SK-N-SH (cell line): ENCODE results near the gene MED14. TPM values are rescaled to one million over a fixed set of nuclear protein-coding genes. Genes with fewer than 3 reads are reported as not detected.

Experiments
- CTCF ChIA-PET: fragments of 300-600, 350-600 bp; formaldehyde crosslinking; extraction: SDS; loops from one replicate; lab custom pipeline; 2021; lab: Yijun Ruan, JAX
- POLR2A ChIA-PET: fragments of 350-600 bp; sonication (Branson Sonifier 250); formaldehyde crosslinking; extraction: SDS; loops from one replicate; lab custom pipeline; 2020; ENCODE audit warnings: antibody characterized with exemption, inconsistent platforms; lab: Yijun Ruan, JAX
- DNase-seq: peaks from one replicate; pipeline ENCODE4 v3.0.0; 2012
- H2AFZ ChIP-seq: fragments of 200-600 bp; sonication (generic); 2 replicates; pipeline ENCODE4 v1.8.1; 2016; ENCODE audit warnings: antibody characterized with exemption, mild to moderate bottlenecking, low read depth
- H3F3A ChIP-seq: fragments of 200-600 bp; sonication (generic); replicated peaks from 2 replicates; pipeline ENCODE3; 2016; ENCODE audit warnings: antibody characterized with exemption, mild to moderate bottlenecking; ENCODE audit not compliant: insufficient read depth
- H3K27ac ChIP-seq, 2 experiments: fragments of 200-500 bp in 1 of 2; fragments of 200-600 bp in 1 of 2; sonication (Bioruptor generic) in 1 of 2; sonication (generic), shearing (Covaris generic) in 1 of 2; 2 replicates each; pipeline versions ENCODE4 v1.5.1 to v1.6.1; 2014 to 2016; ENCODE audit warnings: low read depth in 2 of 2, inconsistent platforms in 1 of 2, low read length in 1 of 2, mild to moderate bottlenecking in 1 of 2, mixed read lengths in 1 of 2
- H3K27me3 ChIP-seq: fragments of 200-600 bp; sonication (generic), shearing (Covaris generic); 2 replicates; pipeline ENCODE4 v1.6.1; 2016; ENCODE audit warnings: mixed run types; ENCODE audit not compliant: insufficient read depth
- H3K36me3 ChIP-seq, 2 experiments: fragments of 200-500 bp in 1 of 2; fragments of 200-600 bp in 1 of 2; sonication (Bioruptor generic) in 1 of 2; sonication (generic) in 1 of 2; replicated peaks in 1 of 2; 2 replicates each; pipeline versions ENCODE3 to v1.5.1; 2014 to 2016; ENCODE audit warnings: low read length in 1 of 2, mild to moderate bottlenecking in 1 of 2; ENCODE audit not compliant: insufficient read depth in 2 of 2, control insufficient read depth in 1 of 2
- H3K4me1 ChIP-seq, 2 experiments: fragments of 200-500 bp in 1 of 2; fragments of 200-600 bp in 1 of 2; sonication (Bioruptor generic) in 1 of 2; sonication (generic), shearing (Covaris generic) in 1 of 2; 2 replicates each; pipeline versions ENCODE4 v1.5.1 to v1.6.1; 2014 to 2016; ENCODE audit warnings: low read depth in 1 of 2, low read length in 1 of 2, mixed run types in 1 of 2; ENCODE audit not compliant: insufficient read depth in 2 of 2, control insufficient read depth in 1 of 2
- H3K4me2 ChIP-seq: fragments of 200-600 bp; sonication (generic), shearing (Covaris generic); 2 replicates; pipeline ENCODE4 v1.6.1; 2017; ENCODE audit warnings: mixed run types
- H3K4me3 ChIP-seq, 2 experiments: fragments of 200-500 bp in 1 of 2; fragments of 200-600 bp in 1 of 2; sonication (Bioruptor generic) in 1 of 2; sonication (generic), shearing (Covaris generic) in 1 of 2; 2 replicates each; pipeline versions ENCODE4 v1.5.1 to v1.8.1; 2014 to 2016; ENCODE audit warnings: low read depth in 2 of 2, inconsistent platforms in 1 of 2, low read length in 1 of 2, mild to moderate bottlenecking in 1 of 2, mixed read lengths in 1 of 2, moderate library complexity in 1 of 2
- H3K79me2 ChIP-seq: fragments of 200-600 bp; sonication (generic); 2 replicates; pipeline ENCODE4 v1.8.1; 2017; ENCODE audit warnings: mild to moderate bottlenecking; ENCODE audit not compliant: insufficient read depth
- H3K9ac ChIP-seq: fragments of 200-600 bp; sonication (generic); 2 replicates; pipeline ENCODE4 v1.6.1; 2017; ENCODE audit warnings: mixed run types
- H3K9me2 ChIP-seq: fragments of 200-600 bp; sonication (generic); 2 replicates; pipeline ENCODE4 v1.6.1; 2017; ENCODE audit warnings: mixed run types
- H3K9me3 ChIP-seq: fragments of 200-600 bp; sonication (generic); 2 replicates; pipeline ENCODE4 v1.6.1; 2017; ENCODE audit warnings: mixed run types, mild to moderate bottlenecking, moderate library complexity
- H4K20me1 ChIP-seq: fragments of 200-600 bp; sonication (generic); 2 replicates; pipeline ENCODE4 v1.6.1; 2017; ENCODE audit warnings: mild to moderate bottlenecking, mixed run types; ENCODE audit not compliant: insufficient read depth
- CHD2 ChIP-seq: fragments of 150-350 bp; IDR thresholded peaks from 2 replicates; pipeline ENCODE4 v1.6.1; 2018; ENCODE audit warnings: low read length; ENCODE audit not compliant: partially characterized antibody
- FOXJ3 ChIP-seq: sonication (generic); formaldehyde crosslinking; IDR thresholded peaks from 2 replicates; pipeline ENCODE4 v1.5.1; 2020; ENCODE audit warnings: mild to moderate bottlenecking, missing genetic modification reagents
- GABPA ChIP-seq: IDR thresholded peaks from 2 replicates; pipeline ENCODE4 v1.4.0; 2012; ENCODE audit warnings: low read depth, mild to moderate bottlenecking
- MEF2A ChIP-seq: IDR thresholded peaks from 2 replicates; pipeline ENCODE4 v1.4.0; 2012; ENCODE audit warnings: low read depth, borderline replicate concordance
- NRF1 ChIP-seq: IDR thresholded peaks from 2 replicates; pipeline ENCODE4 v1.6.1; 2012; ENCODE audit warnings: low read depth, mild to moderate bottlenecking, low read length
- POLR2AphosphoS5 ChIP-seq: IDR thresholded peaks from 2 replicates; pipeline ENCODE4 v1.6.1; 2012; ENCODE audit warnings: low read depth, low read length
- RAD21 ChIP-seq: IDR thresholded peaks from 2 replicates; pipeline ENCODE4 v1.6.1; 2012; ENCODE audit warnings: mild to moderate bottlenecking, low read length
- RCOR1 ChIP-seq: fragments of 150-350 bp; IDR thresholded peaks from 2 replicates; pipeline ENCODE4 v1.6.1; 2017; ENCODE audit warnings: antibody characterized with exemption, low read length
- REST ChIP-seq: IDR thresholded peaks from 2 replicates; pipeline ENCODE4 v1.6.1; 2012; ENCODE audit warnings: mild to moderate bottlenecking, low read depth, low read length, moderate library complexity
- RFX5 ChIP-seq: IDR thresholded peaks from 2 replicates; pipeline ENCODE4 v1.6.1; 2012; ENCODE audit warnings: mild to moderate bottlenecking, improper control_type of control experiment, low read length
- SIN3A ChIP-seq: IDR thresholded peaks from 2 replicates; pipeline ENCODE4 v1.6.1; 2012; ENCODE audit warnings: low read depth, mild to moderate bottlenecking, low read length, moderate library complexity, borderline replicate concordance
- TAF1 ChIP-seq: IDR thresholded peaks from 2 replicates; pipeline ENCODE4 v1.6.1; 2012; ENCODE audit warnings: low read depth, mild to moderate bottlenecking, low read length, moderate library complexity, borderline replicate concordance
- TEAD4 ChIP-seq: IDR thresholded peaks from 2 replicates; pipeline ENCODE4 v1.4.0; 2012; ENCODE audit warnings: mild to moderate bottlenecking, borderline replicate concordance; ENCODE audit not compliant: insufficient read depth
- USF1 ChIP-seq: IDR thresholded peaks from 2 replicates; pipeline ENCODE4 v1.4.0; 2012; ENCODE audit warnings: low read depth, borderline replicate concordance
- WGBS: methylation state at CpG from one replicate; pipeline ENCODE4 v1.1.6; 2017; ENCODE audit warnings: low lambda C conversion rate; 5-methylcytosine and 5-hydroxymethylcytosine counted together
- polyA plus RNA-seq, 3 experiments: library from polyadenylated mRNA; depleted of rRNA; stranded (reverse); fragments of >200 nt; gene quantifications; 2 replicates each; pipeline ENCODE4 v1.2.3, GENCODE V29; 2012
- TF ChIP-seq, protein P1 (sequence below): fragments of 200-600 bp; sonication (generic); IDR thresholded peaks from 2 replicates; pipeline ENCODE4 v1.6.1; 2017; ENCODE audit warnings: antibody characterized with exemption, mild to moderate bottlenecking, moderate library complexity

MED14 gene
- polyA plus RNA-seq, 1 of the 3 experiments (the other 2 are of a cell fraction): 24.5 TPM

- Histone ChIP-seq H3K9me2 (no peaks in the 10 kb centered on the region), H3K9me3 (no peaks in the 10 kb centered on the region), H3K27me3 (no peaks in the 10 kb centered on the region), H4K20me1 (no peaks in the 10 kb centered on the region), H2AFZ (no peak overlapping the region), H3K4me2 (no peak overlapping the region), H3F3A (no peaks in the 10 kb centered on the region)
- CTCF ChIA-PET: interaction anchor here (0.7 to 1.7 kb wide), 3 partner anchors 9 to 58 kb away, joined by 3 to 7 read pairs (median 5); partner anchors contain the start of gene MED14
- WGBS: 91% methylated on average over 1 of the region's 1 CpG
- TF ChIP-seq FOXJ3 (CRISPR knock-in tag) (no peak), POLR2AphosphoS5 (no peak), CHD2 (no peak), MEF2A (no peak), REST (no peak), RAD21 (no peak), NRF1 (no peak), TEAD4 (no peak), RCOR1 (no peak), TAF1 (no peak)
- TF ChIP-seq, all 33 proteins: peak for 0
- no peak overlapping the region for H3K27ac ChIP-seq
- H3K4me3 ChIP-seq: no peak overlapping the region
- POLR2A ChIA-PET: no interaction called here
- DNase-seq: no peak
- H3K79me2 ChIP-seq: peaks cover 7% of the 10 kb centered on the region
- no peaks in the 10 kb centered on the region for H3K4me1 ChIP-seq
- peaks cover 52 to 56% of the 10 kb centered on the region in 2 experiments for H3K36me3 ChIP-seq
- H3K9ac ChIP-seq: no peak overlapping the region
These were observed 25.9 kb downstream of the MED14 start for GRCh38 chrX:40709395-40709794.

GRCh38 chrX:40705658-40706312 is 29.6 kb downstream of the MED14 start:
- POLR2A ChIA-PET: no interaction called here
- H2AFZ ChIP-seq: no peak overlapping the region
- no peaks in the 10 kb centered on the region for H3K9me3 ChIP-seq
- CTCF ChIA-PET: interaction anchor here (0.5 kb wide), 1 partner anchor 89 kb away, joined by 3 read pairs; no protein-coding TSS in a partner anchor
- no peak for TF ChIP-seq RCOR1
- TF ChIP-seq POLR2AphosphoS5: no peak
- TF ChIP-seq, protein P1, sequence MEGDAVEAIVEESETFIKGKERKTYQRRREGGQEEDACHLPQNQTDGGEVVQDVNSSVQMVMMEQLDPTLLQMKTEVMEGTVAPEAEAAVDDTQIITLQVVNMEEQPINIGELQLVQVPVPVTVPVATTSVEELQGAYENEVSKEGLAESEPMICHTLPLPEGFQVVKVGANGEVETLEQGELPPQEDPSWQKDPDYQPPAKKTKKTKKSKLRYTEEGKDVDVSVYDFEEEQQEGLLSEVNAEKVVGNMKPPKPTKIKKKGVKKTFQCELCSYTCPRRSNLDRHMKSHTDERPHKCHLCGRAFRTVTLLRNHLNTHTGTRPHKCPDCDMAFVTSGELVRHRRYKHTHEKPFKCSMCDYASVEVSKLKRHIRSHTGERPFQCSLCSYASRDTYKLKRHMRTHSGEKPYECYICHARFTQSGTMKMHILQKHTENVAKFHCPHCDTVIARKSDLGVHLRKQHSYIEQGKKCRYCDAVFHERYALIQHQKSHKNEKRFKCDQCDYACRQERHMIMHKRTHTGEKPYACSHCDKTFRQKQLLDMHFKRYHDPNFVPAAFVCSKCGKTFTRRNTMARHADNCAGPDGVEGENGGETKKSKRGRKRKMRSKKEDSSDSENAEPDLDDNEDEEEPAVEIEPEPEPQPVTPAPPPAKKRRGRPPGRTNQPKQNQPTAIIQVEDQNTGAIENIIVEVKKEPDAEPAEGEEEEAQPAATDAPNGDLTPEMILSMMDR: no peak
- no peak for TF ChIP-seq USF1
- no peak for TF ChIP-seq SIN3A
- no peak for TF ChIP-seq RAD21
- TF ChIP-seq NRF1: no peak
- TF ChIP-seq TAF1: no peak
- no peak for TF ChIP-seq MEF2A
- no peak for TF ChIP-seq RFX5
- TF ChIP-seq GABPA: no peak
- no peaks in the 10 kb centered on the region for H3K27me3 ChIP-seq
- no peak overlapping the region for H3K9ac ChIP-seq
- H3K79me2 ChIP-seq: no peaks in the 10 kb centered on the region
- no peak overlapping the region for H3K27ac ChIP-seq
- H3K36me3 ChIP-seq: peaks cover 49 to 59% of the 10 kb centered on the region in 2 experiments
- H4K20me1 ChIP-seq: no peaks in the 10 kb centered on the region
- 93% methylated on average over 5 of the region's 5 CpGs for WGBS
- H3F3A ChIP-seq: no peaks in the 10 kb centered on the region
- no peak overlapping the region for H3K4me3 ChIP-seq
- no peaks in the 10 kb centered on the region for H3K9me2 ChIP-seq
- H3K4me2 ChIP-seq: no peak overlapping the region
- no peaks in the 10 kb centered on the region for H3K4me1 ChIP-seq
- no peak for DNase-seq
